Midbrain (tissue), 1 donor: ENCODE data around the gene CCDC6.
"Not testable (repeated sequence)": the region's sequence is repeated elsewhere in the genome, so short reads cannot be mapped to it uniquely, and the experiment has no call there.

Source experiments
- DNase-seq: peaks from one replicate; lab custom pipeline; 2025; lab: John Stamatoyannopoulos, UW

The CCDC6 gene

GRCh38 chr10:59762505-59762904 lies 143.9 kb downstream of the CCDC6 start:
- no peak for DNase-seq

GRCh38 chr10:59757966-59758365 lies 148.4 kb downstream of the CCDC6 start:
- DNase-seq, result no peak

- DNase-seq, result no peak
These were observed 151.4 kb downstream of the CCDC6 start for GRCh38 chr10:59754951-59755350.

- no peak for DNase-seq
These were observed 153.1 kb downstream of the CCDC6 start, which contains the start of gene MRLN for GRCh38 chr10:59753267-59753666. Gene MRLN, minus strand, starts transcription at chr10:59753455.

GRCh38 chr10:59752278-59752940 lies 153.9 kb downstream of the CCDC6 start:
- no peak for DNase-seq

GRCh38 chr10:59750155-59750945 lies 156.0 kb downstream of the CCDC6 start:
- no peak for DNase-seq

- no peak for DNase-seq
These were observed 157.5 kb downstream of the CCDC6 start for GRCh38 chr10:59748834-59749233.

GRCh38 chr10:59745163-59745650 lies 161.1 kb downstream of the CCDC6 start:
- DNase-seq, result no peak

GRCh38 chr10:59744762-59745161 lies 161.6 kb downstream of the CCDC6 start:
- not testable (repeated sequence) for DNase-seq

- not testable (repeated sequence) for DNase-seq
These were observed 162.2 kb downstream of the CCDC6 start for GRCh38 chr10:59744156-59744555.

GRCh38 chr10:59741583-59741982 lies 164.8 kb downstream of the CCDC6 start:
- DNase-seq, result no peak

GRCh38 chr10:59741048-59741447 lies 165.3 kb downstream of the CCDC6 start:
- no peak for DNase-seq
